Stimulated activated CD4-positive, alpha-beta T cell treated with anti-CD3 and anti-CD28 coated beads, Interleukin-4, amount 100 ng/mL, for 4 hours (primary cell): Measurements from ENCODE around the gene ENPP5.
"Not testable (repeated sequence)": the region's sequence is repeated elsewhere in the genome, so short reads cannot be mapped to it uniquely, and the experiment has no call there.

Experiments
- DNase-seq, 2 experiments: peaks; one replicate each; pipeline ENCODE4 v3.0.0-alpha.2; 2020

Gene ENPP5

GRCh38 chr6:46172176-46172575, 1.4 kb upstream of the ENPP5 start:
- no peak for DNase-seq

GRCh38 chr6:46160102-46160501, 10.7 kb downstream of the ENPP5 start:
- no peak for DNase-seq

GRCh38 chr6:46159229-46159628, 11.6 kb downstream of the ENPP5 start:
- DNase-seq: no peak

- DNase-seq: no peak
These were observed 14.1 kb downstream of the ENPP5 start for GRCh38 chr6:46156701-46157100.

GRCh38 chr6:46149066-46149465, 21.7 kb downstream of the ENPP5 start:
- not testable (repeated sequence) for DNase-seq

DNA sequence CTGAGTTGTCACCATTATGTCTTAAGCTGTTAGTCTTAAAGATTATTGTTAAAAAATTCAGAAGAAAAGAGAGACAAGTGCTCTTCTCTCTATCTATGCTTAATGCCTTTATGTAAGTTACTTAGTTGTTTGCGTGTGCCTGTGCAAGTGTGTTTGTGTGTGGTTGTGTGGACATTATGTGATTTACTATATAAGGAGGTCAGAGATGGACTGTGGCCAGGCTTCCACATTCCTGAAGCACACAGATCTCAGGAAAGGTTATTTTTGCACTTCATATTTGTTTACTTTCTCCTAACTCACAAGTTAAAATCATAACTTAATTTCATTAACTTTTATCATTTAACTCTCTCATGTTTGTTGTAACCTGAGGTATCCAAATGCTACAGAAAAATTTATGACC, 26.5 kb downstream of the ENPP5 start:
- DNase-seq: no peak

GRCh38 chr6:46138281-46138680, 32.5 kb downstream of the ENPP5 start:
- no peak for DNase-seq

- no peak for DNase-seq
These were observed 33.4 kb downstream of the ENPP5 start for GRCh38 chr6:46137387-46137786.

GRCh38 chr6:46136831-46137230, 33.9 kb downstream of the ENPP5 start:
- DNase-seq: no peak

DNA sequence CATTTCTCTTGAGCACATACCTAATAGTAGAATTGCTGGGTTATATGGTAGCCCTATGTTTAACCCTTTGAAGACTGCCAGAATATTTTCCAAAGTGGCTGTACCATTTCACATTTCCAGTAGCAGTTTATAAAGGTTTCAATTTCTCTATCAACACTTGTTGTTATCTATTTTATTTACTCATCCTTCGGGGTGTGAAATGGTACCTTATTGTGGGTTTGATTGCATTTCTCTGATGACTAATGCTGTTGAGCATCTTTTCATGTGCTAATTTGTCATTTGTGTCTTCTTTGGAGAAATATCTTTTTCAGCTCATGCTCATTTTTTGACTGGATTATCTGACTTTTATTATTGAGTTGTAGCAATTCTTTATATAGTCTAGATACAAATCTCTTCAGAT, 35.6 kb downstream of the ENPP5 start:
- DNase-seq: no peak

DNA sequence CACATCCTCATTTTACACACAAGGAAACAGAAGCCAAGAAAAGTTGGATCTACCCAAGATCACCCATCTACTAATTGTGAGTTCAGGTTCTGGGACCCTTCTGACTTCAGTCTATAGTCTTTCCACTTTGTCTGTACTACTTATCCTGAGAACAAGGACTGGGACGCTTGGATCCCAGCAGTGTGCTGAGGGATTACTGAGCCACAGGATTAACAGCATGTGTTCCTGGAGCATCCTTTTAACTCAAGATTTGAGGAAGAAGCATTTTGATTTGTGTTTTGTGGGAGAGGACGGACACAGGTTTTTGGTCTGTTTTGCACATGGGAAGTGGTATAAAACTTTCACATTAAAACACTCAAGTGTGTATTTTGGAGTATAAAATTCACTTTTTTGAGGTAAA, 36.6 kb downstream of the ENPP5 start:
- DNase-seq: no peak

- not testable (repeated sequence) for DNase-seq
These were observed 39.5 kb downstream of the ENPP5 start for GRCh38 chr6:46131291-46131690.

DNA sequence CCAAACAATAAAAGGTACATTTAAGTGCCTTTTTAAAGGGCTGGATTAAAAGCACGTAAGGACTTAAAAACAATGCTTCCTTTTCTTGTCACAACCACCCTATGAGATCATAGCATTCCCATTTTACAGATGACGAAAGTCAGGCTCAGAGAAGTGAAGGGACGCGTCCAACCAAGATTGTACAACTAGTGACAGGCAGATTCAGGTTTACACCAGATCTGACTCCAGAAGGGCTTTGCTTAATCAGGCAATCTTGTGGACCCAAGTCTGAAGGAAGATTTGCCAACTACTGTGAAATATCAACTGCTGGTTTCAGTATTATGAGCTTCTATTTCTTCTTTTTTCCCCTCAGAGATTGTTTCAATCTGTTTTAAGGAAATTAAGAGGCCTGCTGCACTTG, 40.1 kb downstream of the ENPP5 start:
- DNase-seq: no peak

DNA sequence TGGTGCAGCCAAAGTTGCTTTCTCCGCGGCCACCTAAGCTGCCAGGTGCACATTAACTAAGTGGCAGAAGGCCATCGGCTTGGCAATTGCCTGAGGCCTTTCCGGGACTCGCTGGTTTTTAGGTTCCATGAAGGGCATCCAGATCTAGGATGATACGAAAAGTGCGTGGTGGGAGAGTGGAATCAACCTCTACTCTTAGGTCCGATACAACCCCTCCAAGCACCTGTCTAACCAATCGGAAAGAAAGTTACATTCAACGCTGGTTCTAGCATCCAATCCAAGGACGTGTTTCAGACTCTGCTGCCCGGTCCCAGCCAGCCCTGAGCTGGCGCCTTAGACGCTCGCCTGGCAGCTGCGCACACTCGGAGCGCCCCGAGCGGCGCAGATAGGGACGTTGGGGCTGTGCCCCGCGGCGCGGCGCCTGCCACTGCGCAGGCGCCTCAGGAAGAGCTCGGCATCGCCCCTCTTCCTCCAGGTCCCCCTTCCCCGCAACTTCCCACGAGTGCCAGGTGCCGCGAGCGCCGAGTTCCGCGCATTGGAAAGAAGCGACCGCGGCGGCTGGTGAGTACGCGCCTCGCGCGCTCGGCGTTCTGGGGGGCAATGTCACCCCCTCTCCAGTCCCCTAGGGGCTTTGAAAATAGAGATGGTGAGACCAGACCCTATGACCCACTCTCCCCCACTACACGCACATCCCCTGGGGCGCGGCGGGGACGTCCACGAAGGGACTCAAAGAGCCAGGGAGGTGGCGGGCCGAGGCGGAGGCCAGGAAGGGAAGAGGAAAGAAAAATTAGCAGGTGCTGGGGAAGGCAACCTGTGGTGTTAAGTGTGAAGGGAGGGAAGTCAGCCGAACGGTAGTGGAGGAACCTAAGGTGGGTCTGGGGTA, 40.9 kb downstream of the ENPP5 start, which contains the start of gene ENPP4:
ENPP4 (plus strand) TSS at position 361 of the 883 bp plus-strand sequence. CDS start 9,595 bp downstream, outside the sequence.
- peak; percentile 80 to 91 for DNase-seq

GRCh38 chr6:46129291-46129628, 41.5 kb downstream of the ENPP5 start:
- DNase-seq: no peak

- no peak for DNase-seq
These were observed 42.3 kb downstream of the ENPP5 start for GRCh38 chr6:46128476-46128875.

GRCh38 chr6:46119679-46120078, 51.1 kb downstream of the ENPP5 start:
- not testable (repeated sequence) for DNase-seq

DNA sequence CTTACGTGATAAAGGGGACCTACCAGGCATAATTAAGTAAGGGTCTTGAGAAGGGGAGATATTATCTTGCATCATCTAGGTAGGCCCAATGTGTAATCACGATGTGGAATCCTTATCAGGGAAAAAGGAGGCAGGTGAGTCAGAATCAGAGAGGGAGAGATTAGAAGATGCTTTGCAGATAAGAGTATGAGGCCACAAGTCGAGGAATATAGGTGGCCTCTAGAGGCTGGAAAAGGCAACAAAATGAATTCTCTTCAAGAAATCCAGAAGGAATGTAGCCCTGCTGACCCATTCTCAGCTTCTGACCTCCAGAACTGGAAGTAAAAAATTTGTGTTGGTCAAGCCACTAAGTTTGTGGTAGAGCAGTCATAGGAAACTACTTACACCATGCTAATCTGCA, 51.9 kb downstream of the ENPP5 start:
- DNase-seq: no peak

GRCh38 chr6:46118157-46118556, 52.6 kb downstream of the ENPP5 start:
- DNase-seq: no peak

DNA sequence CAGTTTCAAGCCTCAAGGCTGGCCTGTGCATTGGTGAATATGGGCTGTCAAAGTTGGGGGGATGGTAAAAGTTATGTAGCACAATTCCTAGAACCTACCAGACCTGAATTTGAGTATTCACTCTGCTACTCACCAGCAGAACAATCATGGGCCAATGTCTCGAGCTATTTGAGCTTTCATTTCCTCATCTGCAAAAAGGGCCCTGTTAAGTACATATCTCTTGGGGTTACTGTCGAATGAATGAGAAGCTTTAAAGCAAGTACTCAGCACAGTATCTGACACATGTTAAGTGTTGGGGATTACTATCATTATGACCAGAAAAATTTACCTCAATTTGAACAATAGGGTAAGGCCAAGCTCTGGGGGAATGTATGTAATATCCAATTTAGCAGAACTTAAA, 54.5 kb downstream of the ENPP5 start:
- DNase-seq: no peak

DNA sequence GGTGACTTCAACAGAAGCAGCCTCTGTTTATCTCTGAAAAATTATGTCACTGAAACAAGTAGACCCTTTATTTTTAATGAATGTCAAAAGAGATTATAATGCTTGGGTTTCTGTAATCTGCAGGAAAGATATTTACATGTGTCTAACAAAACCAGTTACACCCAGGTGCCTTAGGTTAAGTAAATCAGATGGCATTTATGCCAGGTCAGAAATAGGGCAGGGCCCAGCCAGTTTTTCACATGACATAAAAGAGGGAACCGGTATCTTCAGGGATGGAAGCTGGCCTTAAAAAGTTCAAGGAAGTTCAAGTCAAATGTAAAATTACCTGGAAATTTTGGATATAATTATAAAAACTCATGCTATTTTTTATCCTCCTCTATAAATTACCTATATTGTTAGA, 55.1 kb downstream of the ENPP5 start:
- no peak for DNase-seq

DNA sequence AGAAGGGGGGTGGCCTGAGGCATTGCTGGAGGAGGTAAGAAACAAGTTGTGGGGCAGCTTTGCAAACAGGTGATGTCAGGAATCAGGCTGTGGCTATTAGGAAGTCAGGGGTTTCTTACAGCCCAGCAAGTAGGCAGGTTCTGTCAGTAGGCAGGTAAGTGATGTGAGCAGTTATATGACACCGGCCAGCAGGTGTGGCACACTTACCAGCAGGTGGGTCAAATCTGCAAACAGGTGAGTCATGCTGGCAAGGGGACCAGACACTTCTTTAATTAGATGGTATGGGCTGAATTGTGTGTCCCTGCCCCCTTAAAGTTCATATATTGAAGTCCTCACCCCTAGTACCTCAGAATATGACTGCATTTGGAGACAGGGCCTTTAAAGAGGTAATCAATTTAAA, 57.4 kb downstream of the ENPP5 start:
- DNase-seq: no peak
